Mucosa of stomach (tissue), 1 donor: ENCODE data around the gene MCOLN1.
A peak's percentile ranks its signal among the peaks of the same experiment; 100 is the strongest.

Source experiments
- H3K27me3 ChIP-seq: one replicate; pipeline ENCODE4 v1.7.0; 2013; ENCODE audit warnings: mild to moderate bottlenecking, low read length; ENCODE audit not compliant: control insufficient read depth, insufficient read depth
- H3K36me3 ChIP-seq: one replicate; pipeline ENCODE4 v1.7.0; 2013; ENCODE audit warnings: low read length; ENCODE audit not compliant: control insufficient read depth, insufficient read depth
- H3K4me1 ChIP-seq: one replicate; pipeline ENCODE4 v1.7.0; 2013; ENCODE audit warnings: mild to moderate bottlenecking, low read length; ENCODE audit not compliant: control insufficient read depth, insufficient read depth
- H3K4me3 ChIP-seq: one replicate; pipeline ENCODE4 v1.7.0; 2013; ENCODE audit warnings: low read length
- H3K9ac ChIP-seq: one replicate; pipeline ENCODE4 v1.7.0; 2013; ENCODE audit warnings: mild to moderate bottlenecking, low read length, moderate library complexity
- H3K9me3 ChIP-seq: one replicate; pipeline ENCODE4 v1.7.0; 2013; ENCODE audit warnings: mild to moderate bottlenecking, low read length, moderate library complexity; ENCODE audit not compliant: control insufficient read depth
- donor health status: Pancreatic carcinoma.

Gene MCOLN1

DNA sequence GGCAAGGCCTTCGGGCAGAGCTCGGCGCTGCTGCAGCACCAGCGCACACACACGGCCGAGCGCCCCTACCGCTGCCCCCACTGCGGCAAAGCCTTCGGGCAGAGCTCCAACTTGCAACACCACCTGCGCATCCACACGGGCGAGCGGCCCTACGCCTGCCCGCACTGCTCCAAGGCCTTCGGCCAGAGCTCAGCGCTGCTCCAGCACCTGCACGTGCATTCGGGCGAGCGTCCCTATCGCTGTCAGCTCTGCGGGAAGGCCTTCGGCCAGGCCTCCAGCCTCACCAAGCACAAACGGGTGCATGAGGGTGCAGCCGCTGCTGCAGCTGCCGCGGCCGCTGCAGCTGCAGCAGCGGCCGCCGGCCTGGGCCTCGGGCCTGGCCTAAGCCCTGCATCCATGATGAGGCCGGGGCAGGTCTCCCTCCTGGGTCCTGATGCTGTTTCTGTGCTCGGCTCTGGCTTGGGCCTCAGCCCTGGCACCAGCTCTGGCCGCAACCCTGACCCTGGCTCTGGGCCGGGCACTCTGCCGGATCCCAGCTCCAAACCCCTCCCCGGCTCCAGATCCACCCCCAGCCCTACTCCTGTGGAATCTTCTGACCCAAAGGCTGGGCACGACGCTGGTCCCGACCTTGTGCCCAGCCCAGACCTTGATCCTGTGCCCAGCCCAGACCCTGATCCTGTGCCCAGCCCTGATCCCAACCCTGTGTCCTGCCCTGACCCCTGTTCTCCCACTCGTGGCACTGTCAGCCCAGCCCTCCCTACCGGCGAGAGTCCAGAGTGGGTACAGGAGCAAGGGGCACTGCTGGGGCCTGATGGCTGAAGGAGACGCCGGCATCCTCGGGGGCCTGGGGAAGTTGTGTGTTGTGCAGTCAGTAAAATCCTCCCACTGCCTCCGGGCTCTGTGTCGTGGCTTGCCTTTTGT lies 2.0 kb upstream of the MCOLN1 start:
- no peak overlapping the region for H3K4me3 ChIP-seq
- no peak overlapping the region for H3K9ac ChIP-seq
- no peaks in the 10 kb centered on the region for H3K36me3 ChIP-seq
- H3K4me1 ChIP-seq: peaks cover 26% of the 10 kb centered on the region
- H3K27me3 ChIP-seq: no peaks in the 10 kb centered on the region
- H3K9me3 ChIP-seq: no peaks in the 10 kb centered on the region

DNA sequence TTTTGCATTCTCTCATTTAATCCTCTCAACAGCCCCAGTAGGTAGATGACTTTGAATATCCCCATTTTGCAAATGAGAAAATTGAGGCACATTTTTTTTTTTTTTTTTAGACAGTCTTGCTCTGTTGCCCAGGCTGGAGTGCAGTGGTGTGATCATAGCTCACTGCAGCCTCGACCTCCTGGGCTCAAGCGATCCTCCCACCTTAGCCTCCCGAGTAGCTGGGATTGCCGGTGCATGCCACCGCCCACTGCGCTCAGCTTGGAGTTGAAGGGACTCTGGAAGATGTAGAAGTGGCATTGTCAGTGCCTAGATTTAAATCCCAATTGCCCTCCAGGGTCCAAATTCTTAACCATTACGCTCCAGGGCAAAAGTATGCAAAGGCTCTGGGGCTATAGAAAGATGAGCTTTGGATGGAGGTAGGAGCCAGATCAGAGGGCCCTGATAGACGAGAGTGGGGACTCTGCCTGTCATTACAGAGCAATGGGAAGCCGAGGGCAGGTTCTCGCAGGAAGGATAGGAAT lies 813 bp upstream of the MCOLN1 start:
- peaks cover 23% of the 10 kb centered on the region for H3K4me1 ChIP-seq
- peak overlapping the region; percentile 60 for H3K9ac ChIP-seq
- no peaks in the 10 kb centered on the region for H3K27me3 ChIP-seq
- H3K9me3 ChIP-seq: no peaks in the 10 kb centered on the region
- H3K4me3 ChIP-seq: peak overlapping the region; percentile 71
- no peaks in the 10 kb centered on the region for H3K36me3 ChIP-seq

DNA sequence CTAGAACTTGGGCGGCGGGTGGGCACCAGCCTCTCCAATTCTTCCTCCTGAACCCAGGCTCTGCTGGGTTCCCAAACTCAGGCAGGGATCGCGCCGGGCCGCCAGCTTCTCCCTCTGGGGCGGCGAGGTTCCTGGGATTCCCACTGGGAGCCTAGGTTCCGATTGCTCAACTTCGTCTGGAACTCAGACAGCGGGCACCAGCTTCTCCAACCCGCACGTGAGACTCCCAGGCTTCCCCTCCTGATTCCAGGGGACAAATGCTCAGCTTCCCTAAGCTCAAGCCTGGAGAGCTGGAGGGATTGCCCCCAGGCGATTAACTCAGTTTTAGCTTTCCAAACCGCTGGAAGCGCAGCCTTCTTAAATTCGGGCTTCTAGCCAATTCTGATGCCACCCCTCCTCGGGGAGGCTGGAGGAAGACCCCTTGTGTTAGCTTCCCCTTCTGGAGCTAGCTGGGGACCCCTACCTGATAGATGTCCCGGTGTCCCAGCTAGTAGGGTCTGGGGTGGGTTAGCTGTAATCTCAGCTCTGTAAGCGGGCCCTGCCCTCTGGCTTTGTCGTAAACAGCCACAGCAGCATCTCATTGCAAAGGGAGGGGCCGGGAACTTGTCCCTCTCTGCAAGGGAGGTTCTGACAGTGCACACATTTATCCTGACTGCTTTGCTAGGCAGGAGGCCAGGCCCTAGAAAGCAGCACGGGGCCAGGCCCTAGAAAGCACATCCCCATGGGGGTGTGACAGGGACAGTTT lies 671 bp downstream of the MCOLN1 start:
- no peaks in the 10 kb centered on the region for H3K9me3 ChIP-seq
- peaks cover 18% of the 10 kb centered on the region for H3K4me1 ChIP-seq
- H3K27me3 ChIP-seq: no peaks in the 10 kb centered on the region
- peak overlapping the region; percentile 71 for H3K4me3 ChIP-seq
- H3K9ac ChIP-seq: peak overlapping the region; percentile 69
- no peaks in the 10 kb centered on the region for H3K36me3 ChIP-seq

DNA sequence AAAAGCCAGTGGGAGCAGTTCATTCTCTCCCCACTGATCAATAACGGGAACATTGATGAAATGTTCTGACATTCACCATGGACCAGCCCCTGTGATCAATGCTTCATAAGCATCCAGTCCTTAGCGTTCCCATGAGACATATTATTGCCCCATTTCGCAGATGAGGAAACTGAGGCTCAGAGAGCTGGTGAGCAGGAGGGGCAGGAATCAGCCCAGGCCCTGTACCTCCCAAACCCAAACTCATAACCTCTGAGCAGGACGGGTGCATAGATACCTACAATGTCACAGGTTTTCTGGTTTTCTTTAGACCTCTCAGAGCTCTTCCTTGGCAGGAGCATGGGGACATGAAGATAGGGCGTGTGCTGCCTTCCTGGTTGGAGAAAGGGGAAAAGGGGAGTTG lies 2.1 kb downstream of the MCOLN1 start:
- no peaks in the 10 kb centered on the region for H3K36me3 ChIP-seq

DNA sequence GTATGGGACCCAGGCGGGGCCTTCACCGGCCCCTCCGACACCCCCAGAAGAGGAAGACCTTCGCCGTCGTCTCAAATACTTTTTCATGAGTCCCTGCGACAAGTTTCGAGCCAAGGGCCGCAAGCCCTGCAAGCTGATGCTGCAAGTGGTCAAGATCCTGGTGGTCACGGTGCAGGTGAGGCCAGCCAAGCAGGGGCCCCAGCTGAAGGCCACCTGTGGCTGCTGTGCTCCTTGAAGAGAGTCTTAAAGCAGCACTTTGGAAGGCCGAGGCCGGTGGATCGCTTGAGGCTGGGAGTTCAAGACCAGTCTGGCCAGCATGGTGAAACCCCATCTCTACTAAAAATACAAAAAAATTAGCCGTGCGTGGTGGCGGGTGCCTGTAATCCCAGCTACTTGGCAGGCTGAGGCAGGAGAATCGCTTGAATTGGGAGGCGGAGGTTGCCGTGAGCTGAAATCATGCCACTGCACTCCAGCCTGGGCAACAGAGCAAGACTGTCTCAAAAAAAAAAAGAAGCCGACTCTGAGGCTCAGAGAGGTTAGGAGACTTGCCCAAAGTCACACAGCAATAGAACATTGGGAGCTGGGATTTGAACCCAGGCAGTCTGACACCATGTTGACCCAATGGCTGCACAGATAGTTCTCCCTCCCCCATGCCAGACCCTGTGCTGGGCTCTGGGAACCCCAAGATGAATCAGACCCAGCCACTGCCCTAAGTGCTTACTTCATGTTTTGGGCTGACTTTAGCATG lies 2.7 kb downstream of the MCOLN1 start:
- H3K36me3 ChIP-seq: no peaks in the 10 kb centered on the region

More for the DNA sequence above, 2.1 kb downstream of the MCOLN1 start:
- peaks cover 18% of the 10 kb centered on the region for H3K4me1 ChIP-seq
- no peak overlapping the region for H3K4me3 ChIP-seq
- no peaks in the 10 kb centered on the region for H3K9me3 ChIP-seq
- H3K27me3 ChIP-seq: no peaks in the 10 kb centered on the region
- H3K9ac ChIP-seq: no peak overlapping the region

DNA sequence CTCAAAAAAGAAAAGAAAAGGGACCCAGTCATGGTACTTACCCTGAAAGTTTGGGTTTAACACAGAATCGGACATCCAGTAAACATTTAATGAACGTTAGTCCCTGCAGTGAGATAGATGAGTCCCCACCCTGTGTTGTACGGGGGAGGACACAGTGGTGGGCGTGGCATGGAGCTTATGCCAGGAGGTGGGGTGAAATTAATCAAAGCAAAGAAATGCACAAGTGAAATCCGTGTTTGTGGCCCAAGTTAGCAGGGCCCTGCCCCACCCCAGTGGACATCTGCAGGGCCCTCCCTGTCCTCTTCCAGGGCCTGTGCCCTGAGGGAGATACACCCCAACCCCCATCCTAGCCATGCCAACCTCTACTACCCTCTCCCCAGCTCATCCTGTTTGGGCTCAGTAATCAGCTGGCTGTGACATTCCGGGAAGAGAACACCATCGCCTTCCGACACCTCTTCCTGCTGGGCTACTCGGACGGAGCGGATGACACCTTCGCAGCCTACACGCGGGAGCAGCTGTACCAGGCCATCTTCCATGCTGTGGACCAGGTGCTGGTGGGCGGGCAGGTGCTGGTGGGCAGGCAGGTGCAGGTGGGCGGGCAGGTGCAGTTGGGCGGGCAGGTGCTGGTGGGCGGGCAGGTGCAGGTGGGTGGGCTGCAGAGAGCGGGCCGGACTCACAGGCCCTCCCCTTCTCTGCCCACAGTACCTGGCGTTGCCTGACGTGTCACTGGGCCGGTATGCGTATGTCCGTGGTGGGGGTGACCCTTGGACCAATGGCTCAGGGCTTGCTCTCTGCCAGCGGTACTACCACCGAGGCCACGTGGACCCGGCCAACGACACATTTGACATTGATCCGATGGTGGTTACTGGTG lies 3.9 kb downstream of the MCOLN1 start:
- Histone ChIP-seq H3K9me3 (no peaks in the 10 kb centered on the region), H3K4me1 (peaks cover 18% of the 10 kb centered on the region), H3K36me3 (no peaks in the 10 kb centered on the region), H3K27me3 (no peaks in the 10 kb centered on the region), H3K9ac (no peak overlapping the region), H3K4me3 (no peak overlapping the region)

More for the DNA sequence above, 2.7 kb downstream of the MCOLN1 start:
- Histone ChIP-seq H3K9me3 (no peaks in the 10 kb centered on the region), H3K4me3 (no peak overlapping the region), H3K4me1 (peaks cover 18% of the 10 kb centered on the region), H3K9ac (no peak overlapping the region), H3K27me3 (no peaks in the 10 kb centered on the region)

DNA sequence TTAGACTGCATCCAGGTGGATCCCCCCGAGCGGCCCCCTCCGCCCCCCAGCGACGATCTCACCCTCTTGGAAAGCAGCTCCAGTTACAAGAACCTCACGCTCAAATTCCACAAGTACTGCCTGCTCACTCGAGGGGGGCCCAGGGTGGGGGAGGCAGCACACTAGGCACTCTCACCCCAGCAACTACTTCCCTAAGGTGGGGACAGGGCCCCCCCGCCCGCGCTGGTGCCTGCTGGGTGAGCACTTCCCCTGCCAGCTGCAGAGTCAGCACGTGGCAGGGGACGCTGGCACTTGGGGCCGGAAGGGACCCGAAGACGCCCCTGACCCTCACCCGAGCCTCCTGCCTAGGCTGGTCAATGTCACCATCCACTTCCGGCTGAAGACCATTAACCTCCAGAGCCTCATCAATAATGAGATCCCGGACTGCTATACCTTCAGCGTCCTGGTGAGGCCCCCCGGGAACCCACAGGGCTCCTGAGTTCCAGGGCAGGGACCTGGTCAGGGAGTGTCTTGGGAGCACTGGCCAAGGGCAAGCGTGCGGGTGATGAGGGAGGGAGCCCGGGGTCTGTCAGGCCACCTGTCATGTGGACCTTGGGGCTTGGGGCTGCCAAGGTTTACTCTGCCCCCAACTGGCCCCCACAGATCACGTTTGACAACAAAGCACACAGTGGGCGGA lies 5.2 kb downstream of the MCOLN1 start:
- peaks cover 11% of the 10 kb centered on the region for H3K4me1 ChIP-seq
- H3K4me3 ChIP-seq: no peak overlapping the region
- H3K36me3 ChIP-seq: no peaks in the 10 kb centered on the region
- H3K9ac ChIP-seq: no peak overlapping the region
- H3K9me3 ChIP-seq: no peaks in the 10 kb centered on the region
- H3K27me3 ChIP-seq: no peaks in the 10 kb centered on the region

DNA sequence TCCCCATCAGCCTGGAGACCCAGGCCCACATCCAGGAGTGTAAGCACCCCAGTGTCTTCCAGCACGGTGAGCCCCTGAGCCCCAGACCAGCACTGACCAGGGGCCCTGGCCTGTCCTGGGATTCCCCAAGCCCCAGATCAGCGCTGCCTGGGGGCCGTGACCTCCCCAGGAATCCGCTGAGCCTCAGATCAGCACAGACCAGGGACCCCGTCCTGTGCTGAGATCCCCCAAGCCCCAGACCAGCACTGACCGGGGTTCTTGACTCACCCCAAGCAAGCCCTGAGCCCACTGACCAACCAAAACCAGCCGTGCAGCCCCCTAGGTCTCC lies 5.7 kb downstream of the MCOLN1 start:
- H3K27me3 ChIP-seq: no peaks in the 10 kb centered on the region
- H3K9me3 ChIP-seq: no peaks in the 10 kb centered on the region
- H3K9ac ChIP-seq: no peak overlapping the region
- H3K4me1 ChIP-seq: peaks cover 7% of the 10 kb centered on the region
- H3K4me3 ChIP-seq: no peak overlapping the region
- H3K36me3 ChIP-seq: no peaks in the 10 kb centered on the region

DNA sequence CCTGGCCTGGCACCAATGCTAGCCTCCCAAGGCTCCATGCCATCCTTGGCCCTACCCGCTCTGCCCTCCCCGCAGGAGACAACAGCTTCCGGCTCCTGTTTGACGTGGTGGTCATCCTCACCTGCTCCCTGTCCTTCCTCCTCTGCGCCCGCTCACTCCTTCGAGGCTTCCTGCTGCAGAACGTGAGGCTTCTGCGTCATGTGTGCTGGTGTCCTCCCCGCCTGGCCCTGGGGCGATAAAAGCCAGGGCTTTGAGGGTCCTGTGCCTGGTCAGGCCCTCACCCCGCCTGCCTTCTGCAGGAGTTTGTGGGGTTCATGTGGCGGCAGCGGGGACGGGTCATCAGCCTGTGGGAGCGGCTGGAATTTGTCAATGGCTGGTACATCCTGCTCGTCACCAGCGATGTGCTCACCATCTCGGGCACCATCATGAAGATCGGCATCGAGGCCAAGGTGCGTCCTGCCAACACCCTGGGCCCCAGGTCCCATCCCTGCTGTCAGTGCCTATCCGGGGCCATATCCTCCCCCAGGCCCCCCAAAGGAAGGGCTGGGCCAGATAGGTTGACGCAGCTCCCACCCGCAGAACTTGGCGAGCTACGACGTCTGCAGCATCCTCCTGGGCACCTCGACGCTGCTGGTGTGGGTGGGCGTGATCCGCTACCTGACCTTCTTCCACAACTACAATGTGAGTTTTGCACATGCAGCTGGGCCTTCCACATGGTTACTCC lies 6.3 kb downstream of the MCOLN1 start:
- Histone ChIP-seq H3K4me3 (no peak overlapping the region), H3K4me1 (peaks cover 5% of the 10 kb centered on the region), H3K9me3 (no peaks in the 10 kb centered on the region), H3K27me3 (no peaks in the 10 kb centered on the region), H3K36me3 (no peaks in the 10 kb centered on the region), H3K9ac (no peak overlapping the region)

DNA sequence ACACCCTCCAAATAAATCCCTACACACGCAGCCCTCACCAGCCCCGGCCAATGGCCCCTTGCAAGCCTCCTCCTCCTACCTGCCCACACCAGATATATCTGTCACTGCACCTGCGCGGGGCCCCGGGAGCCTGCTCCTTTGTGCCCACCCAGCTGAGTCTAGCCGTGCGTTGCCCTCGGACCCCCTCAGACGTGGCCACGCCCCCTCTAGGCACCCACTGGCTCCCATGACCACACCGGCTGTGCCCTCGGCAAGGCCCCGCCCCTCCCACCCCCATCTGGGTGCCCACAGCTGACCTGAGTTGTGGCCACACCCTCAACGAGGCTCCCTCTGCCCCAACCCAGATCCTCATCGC lies 6.8 kb downstream of the MCOLN1 start:
- H3K27me3 ChIP-seq: no peaks in the 10 kb centered on the region
- H3K4me3 ChIP-seq: no peak overlapping the region
- H3K9me3 ChIP-seq: no peaks in the 10 kb centered on the region
- no peaks in the 10 kb centered on the region for H3K36me3 ChIP-seq
- no peak overlapping the region for H3K9ac ChIP-seq
- peaks cover 4% of the 10 kb centered on the region for H3K4me1 ChIP-seq
